NCI-H1436 (cell line): Measurements from ENCODE around the gene GABRG1.

Source experiments
- DNase-seq: peaks from one replicate; lab custom pipeline; 2025; lab: John Stamatoyannopoulos, UW

Gene GABRG1

GRCh38 chr4:46123913-46124755 lies at the start of gene GABRG1:
Gene GABRG1, minus strand, starts transcription at chr4:46124054. Its CDS starts 141 bp downstream, at chr4:46123913.
- no peak for DNase-seq

GRCh38 chr4:46146993-46147392 lies 23.1 kb upstream of the GABRG1 start:
- DNase-seq, result no peak

- no peak for DNase-seq
Observed at GRCh38 chr4:46131498-46132057, 7.7 kb upstream of the GABRG1 start.

DNA sequence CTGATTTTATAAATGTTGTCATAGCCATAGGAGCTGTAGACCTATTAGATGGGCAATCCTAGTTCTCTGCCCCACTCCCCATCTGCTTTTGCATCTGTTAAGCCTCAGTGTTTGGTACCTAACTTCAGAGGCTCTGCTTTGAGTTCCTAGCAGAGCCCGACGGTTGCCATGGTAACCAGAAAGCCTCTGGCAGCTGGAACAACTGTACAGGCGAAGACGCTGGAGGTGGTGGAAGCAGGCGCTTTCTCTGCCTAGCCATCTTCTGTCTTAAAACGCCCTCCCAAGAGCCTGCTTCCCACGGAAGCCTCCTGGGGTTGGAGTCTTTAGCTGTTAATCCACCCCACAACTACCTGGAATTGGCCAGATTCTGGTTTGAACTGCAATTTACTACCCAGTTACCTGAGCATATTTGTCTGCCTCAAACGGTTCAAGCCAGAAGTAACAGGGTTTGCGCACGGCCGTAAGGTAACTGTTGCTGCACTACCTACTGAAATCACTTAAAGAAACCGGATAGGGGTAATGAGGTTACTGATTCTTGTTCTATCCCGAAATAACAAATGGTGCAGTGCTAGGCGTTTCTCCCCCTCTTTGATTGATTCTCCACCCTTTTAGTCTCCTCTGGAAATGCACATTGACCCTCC lies 1.0 kb upstream of the GABRG1 start:
- DNase-seq, result no peak

- DNase-seq, result no peak
Observed at GRCh38 chr4:46081674-46082073, 42.2 kb downstream of the GABRG1 start.

- no peak for DNase-seq
Observed at GRCh38 chr4:46081248-46081647, 42.6 kb downstream of the GABRG1 start.

DNA sequence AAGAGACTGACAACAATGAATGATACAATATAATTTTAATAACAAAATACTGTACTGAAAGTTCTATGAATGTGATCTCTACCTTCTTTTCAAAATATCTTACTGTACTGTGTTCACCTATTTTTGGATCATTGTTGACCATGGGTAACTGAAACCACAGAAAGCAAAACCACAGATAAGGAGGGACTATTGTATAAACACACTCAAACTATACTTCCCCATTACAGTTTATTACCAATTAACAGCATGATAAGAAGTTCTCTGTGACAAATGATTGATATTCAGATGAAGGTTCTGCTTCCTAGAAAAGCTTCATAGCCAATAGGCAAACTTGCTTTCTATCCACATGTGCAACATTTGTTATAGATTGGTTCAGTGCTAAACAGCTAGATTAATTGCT lies 50.1 kb downstream of the GABRG1 start:
- DNase-seq, result no peak

- DNase-seq, result no peak
Observed at GRCh38 chr4:46051392-46051791, 72.5 kb downstream of the GABRG1 start.

GRCh38 chr4:46032056-46032455 lies 91.8 kb downstream of the GABRG1 start:
- DNase-seq, result no peak

- DNase-seq, result no peak
Observed at GRCh38 chr4:46016306-46016705, 107.5 kb downstream of the GABRG1 start.

GRCh38 chr4:45992728-45993127 lies 131.1 kb downstream of the GABRG1 start:
- DNase-seq, result no peak

GRCh38 chr4:45989775-45990174 lies 134.1 kb downstream of the GABRG1 start:
- no peak for DNase-seq

DNA sequence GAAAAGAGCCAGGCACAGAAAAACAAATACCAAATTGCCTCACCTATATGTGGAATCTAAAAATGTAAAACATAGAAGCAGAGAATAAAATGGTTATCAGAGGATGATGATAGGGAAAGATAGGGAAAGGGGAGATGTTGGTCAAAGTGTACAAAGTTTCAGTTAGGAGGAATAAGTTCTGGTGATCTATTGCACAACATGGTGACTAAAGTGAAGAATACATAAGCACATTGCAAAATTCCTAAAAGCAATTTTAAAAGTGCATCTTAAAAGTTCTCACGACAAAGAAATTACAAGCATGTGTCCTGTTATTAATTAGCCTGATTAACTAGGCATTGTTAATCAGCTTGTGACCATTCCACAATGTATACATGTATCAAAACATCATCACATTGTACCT lies 136.0 kb downstream of the GABRG1 start:
- no peak for DNase-seq
